ENCODE data around the gene PRKCZ.

- peak; percentile 85 to 99 (median 96) for TF ChIP-seq CTCF (IDR thresholded peaks at IDR 0.05)
- TF ChIP-seq POLR2A (IDR thresholded peaks at IDR 0.05): no peak
Measured at GRCh38 chr1:2194898-2195673, 144.9 kb downstream of the PRKCZ start.
